GM21619 (cell line): ENCODE results near the gene P2RX7.
"Not testable (repeated sequence)": the region's sequence is repeated elsewhere in the genome, so short reads cannot be mapped to it uniquely, and the experiment has no call there.

Source experiments
- ATAC-seq: cut with Tn5 transposase; IDR thresholded peaks from one replicate; pipeline ENCODE4 v1.9.1; 2021; ENCODE audit not compliant: unreplicated experiment

P2RX7 gene

DNA sequence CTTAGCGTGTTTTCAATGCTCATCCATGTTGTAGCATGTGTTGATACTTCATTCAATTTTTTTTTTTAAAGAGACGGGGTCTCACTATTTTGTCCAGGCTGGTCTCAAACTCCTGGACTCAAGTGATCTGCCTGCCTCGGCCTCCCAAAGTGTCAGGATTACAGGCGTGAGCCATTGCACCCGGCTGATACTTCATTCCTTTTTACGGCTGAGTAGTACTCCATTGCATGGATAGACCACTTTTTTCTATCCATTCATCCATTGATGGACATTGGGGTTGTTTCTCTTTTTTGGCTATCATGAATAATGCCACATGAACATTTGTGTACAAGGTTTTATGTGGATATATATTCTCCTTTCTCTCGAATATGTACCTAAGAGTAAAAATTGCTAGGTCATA lies 1.2 kb downstream of the P2RX7 start:
- no peak for ATAC-seq

DNA sequence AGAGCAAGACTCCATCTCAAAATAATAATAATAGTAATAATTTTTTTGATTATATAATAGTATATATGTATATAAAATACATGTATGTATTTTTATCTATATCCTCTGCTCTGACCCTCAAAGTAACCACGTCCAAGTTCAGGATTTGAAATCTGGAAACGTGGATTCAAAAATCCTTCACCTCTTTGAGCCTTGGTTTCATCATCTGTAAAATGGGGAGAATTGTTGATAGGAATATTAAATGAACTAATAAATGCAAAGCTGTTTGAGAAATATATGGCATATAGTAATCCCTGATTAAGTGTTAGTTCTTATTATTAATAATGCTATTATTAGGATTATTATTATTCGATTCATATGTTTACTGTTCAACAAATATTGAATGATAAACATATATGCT lies 2.6 kb downstream of the P2RX7 start:
- no peak for ATAC-seq

DNA sequence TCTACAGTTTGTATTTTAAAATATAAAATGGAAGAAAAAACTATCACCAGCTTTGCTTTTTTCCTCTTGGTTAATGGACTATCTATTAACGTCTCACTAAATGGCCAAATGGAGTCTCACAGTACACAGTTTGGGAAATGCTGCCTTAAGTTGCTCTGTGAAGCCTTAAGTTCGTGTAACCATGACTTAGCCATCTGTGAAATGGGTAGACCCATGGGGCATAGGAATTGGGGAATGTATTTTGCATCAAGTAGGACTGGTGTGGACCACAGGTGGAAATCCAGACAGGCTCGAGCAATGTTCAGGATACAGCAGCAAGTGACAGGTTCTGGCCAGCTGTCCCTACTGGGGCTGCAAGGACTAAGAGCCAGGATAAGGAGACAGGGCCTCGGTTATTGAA lies 4.8 kb downstream of the P2RX7 start:
- no peak for ATAC-seq

DNA sequence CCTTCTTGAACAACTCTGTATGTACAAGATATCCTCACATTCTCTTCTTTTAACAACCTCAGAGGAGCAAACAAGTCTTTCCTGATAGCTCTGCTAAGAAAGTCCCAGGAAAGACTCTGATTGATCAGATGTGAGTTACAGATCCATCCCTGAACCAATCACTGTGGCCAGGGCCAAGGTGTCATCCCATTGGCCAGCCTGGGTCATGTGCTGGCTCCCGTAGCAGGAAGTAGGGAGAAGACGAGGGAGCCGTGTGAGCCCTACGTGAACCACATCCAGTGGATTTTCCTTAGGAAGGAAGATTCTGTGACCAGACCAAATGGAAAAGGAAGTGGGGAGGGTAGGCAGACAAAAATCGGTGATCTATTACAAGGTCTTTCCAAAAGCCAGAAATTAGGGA lies 5.6 kb downstream of the P2RX7 start:
- no peak for ATAC-seq

DNA sequence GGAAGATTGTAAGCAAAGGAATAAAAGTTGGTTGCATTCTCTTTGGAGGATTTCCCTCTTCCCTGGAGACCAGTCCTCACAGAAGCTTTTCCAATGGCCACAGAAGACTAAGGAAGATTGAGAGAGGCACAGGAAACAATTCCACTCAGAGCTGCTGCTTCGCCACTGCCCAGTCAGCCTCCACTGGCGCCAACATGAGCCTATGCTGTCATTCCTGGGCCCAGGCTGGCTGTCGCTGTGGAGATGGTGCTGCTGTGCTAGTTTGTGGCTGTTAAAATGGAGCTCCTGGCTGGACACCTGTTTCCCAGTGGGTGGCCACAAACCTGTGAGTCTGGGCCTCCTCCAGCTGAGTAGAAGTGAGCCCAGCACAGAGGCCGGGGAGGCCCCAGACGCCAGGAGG lies 6.6 kb downstream of the P2RX7 start:
- no peak for ATAC-seq

DNA sequence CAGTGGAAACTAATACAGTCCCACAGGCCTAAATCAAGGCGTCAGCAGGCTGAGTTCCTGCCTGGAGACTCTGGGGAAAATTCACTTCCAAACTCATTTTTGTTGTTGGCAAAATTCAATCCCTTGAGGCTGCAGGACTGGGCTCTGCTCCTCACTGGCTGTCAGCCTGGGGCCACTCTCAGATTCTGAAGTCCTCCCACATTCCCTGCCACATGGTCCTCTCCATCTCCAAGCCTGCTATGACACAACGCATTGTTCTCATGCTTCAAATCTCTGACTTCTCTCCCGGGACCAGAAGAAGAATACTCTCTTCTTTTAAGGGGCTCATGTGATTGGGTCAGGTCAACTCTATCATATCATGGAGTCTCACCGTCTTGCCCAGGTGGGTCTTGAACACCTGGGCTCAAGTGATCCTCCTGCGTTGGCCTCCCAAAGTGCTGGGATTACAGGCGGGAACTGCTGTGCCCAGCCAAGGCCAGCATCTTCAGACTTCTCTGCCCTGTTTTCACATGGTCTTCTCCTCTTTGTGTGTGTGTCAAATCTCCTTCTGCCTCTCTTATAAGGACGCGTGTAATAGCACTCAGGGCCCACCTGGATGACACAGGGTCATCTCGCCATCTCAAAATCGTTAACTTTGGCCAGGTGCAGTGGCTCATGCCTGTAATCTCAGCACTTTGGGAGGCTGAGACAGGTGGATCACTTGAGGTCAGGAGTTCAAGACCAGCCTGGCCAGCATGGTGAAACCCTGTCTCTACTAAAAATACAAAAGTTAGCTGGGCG lies 9.7 kb downstream of the P2RX7 start:
- no peak for ATAC-seq

DNA sequence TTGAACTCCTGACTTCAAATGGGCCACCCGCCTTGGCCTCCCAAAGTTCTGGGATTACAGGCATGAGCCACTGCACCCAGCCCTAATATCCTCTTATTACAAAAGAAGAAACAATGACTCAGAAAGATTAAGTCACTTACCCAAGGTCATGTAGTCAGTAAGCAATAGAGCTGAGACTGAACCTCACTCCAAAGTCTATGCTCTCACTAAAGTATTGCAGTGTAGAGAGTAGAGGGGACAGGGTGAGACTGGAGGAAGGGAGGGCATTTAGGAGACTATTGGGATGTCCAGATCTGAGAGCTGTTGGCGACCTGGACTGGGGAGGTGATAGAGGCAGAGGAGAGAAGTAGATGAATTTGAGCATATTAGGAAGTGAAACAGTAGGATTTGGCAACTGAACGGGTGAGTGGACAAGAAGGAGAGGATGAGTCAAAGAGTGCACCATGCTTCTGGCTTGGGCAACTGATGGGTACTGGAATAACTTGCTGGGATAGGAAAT lies 11.8 kb downstream of the P2RX7 start:
- no peak for ATAC-seq

DNA sequence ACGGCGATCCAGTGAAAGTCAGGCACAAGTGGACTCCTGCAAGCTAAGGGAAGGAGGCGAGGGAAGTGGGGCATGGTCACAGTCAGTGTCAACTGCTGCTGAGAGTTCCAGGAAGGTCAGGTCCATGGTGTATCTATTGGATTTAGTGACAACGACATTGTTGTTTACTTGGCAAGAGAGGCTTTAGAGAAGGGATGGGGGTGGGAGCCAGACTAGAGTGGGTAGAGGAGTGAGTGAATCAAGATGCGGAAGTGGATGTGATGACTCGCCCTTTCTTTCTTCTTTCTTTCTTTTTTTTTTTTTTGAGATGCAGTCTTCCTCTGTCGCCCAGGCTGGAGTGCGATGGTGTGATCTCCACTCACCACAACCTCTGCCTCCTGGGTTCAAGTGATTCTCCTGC lies 12.5 kb downstream of the P2RX7 start:
- ATAC-seq, result no peak

DNA sequence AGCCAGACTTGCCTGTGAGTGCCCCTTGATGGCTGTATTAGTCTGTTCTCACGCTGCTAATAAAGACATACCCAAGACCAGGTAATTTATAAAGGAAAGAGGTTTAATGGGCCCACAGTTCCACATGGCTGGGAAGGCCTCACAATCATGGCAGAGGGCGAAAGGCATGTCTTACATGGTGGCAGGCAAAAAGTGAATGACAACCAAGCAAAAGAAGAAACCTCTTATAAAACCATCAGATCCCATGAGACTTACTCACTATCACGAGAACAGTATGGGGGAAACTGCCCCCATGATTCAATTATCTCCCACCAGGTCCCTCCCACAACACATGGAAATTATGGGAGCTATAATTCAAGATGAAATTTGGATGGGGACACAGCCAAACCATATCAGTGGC lies 16.6 kb downstream of the P2RX7 start:
- ATAC-seq, result not testable (repeated sequence)

DNA sequence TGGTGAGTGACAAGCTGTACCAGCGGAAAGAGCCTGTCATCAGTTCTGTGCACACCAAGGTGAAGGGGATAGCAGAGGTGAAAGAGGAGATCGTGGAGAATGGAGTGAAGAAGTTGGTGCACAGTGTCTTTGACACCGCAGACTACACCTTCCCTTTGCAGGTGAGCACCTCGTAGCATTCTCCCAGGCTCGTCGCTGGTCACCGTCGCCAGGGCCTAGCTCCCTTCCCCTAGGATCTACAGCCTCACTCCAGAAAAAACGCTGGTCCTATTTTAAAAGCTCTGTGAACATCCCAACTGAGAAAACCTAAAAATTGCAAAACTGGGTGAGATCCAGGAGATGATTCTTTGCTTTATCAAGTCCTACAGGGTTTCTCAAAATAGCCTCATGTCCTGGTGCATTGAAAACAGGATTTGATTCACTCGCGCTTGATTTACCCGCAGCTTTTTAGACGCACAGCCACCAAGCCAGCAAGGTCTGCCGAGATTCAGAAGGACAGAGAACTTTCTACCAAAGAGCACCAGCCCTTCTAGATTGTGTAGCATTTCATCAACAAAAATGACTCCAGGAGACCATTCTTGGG lies 22.2 kb downstream of the P2RX7 start:
- no peak for ATAC-seq

DNA sequence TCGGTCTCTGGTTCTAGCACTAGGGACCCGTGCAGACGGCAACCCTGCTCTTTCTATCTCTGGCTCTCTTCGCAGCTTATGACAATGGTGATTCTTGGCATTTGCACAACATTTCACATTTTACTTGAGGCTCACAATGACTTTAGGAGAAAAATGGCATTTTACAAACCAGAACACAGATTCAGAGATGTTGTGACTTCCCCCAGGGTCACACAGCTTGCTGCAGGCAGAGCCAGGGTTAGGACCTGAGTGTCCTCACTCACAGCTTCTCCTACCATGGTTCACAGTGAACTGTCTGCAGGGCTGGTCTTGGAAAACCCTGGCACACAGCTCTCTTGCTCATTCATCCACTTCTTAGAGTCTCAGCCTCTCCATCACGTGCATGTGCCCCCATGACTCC lies 23.7 kb downstream of the P2RX7 start:
- ATAC-seq, result no peak

DNA sequence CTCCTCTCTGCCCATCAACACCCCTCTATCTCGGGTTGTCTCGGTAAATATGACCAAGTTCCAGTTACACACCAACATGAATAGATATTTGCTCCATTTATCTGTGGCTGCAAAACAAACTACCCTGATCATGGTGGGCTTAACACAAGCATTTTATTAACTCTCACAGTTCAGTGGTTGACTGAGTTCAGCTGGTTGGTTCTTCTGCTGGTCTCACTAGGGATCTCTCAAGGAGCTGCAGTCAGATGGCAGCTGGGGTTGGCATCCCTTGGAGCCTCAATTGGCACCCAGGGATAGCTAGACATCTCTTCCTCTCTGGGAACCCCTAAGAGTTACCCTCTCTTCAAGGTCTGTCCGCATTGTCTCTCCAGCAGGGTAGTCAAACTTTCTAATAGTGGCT lies 25.4 kb downstream of the P2RX7 start:
- no peak for ATAC-seq

DNA sequence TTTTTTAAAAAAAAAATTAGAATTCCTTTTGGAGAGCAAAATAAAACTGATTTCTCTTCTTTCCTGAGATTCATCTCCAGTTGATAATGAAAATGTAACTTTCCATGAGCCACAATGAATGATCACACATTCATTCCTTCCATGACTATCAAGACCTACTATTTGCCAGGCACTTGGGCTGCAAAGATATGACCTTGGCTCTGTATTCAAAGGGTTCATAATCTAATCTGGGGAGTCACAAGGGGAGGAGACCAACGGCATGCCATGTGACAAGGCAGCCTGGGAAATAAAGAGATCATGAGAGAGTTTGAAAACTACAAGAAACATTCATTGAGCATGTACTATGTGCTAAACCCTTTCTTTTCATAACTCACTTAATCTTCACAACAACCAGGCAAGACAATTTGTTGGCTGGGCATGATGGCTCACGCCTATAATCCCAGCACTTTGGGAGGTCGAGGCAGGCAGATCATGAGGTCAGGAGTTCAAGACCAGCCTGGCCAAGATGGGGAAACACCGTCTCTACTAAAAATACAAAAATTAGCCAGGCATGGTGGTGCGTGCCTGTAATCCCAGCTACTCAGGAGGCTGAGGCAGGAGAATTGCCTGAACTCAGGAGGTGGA lies 26.2 kb downstream of the P2RX7 start:
- ATAC-seq, result not testable (repeated sequence)

DNA sequence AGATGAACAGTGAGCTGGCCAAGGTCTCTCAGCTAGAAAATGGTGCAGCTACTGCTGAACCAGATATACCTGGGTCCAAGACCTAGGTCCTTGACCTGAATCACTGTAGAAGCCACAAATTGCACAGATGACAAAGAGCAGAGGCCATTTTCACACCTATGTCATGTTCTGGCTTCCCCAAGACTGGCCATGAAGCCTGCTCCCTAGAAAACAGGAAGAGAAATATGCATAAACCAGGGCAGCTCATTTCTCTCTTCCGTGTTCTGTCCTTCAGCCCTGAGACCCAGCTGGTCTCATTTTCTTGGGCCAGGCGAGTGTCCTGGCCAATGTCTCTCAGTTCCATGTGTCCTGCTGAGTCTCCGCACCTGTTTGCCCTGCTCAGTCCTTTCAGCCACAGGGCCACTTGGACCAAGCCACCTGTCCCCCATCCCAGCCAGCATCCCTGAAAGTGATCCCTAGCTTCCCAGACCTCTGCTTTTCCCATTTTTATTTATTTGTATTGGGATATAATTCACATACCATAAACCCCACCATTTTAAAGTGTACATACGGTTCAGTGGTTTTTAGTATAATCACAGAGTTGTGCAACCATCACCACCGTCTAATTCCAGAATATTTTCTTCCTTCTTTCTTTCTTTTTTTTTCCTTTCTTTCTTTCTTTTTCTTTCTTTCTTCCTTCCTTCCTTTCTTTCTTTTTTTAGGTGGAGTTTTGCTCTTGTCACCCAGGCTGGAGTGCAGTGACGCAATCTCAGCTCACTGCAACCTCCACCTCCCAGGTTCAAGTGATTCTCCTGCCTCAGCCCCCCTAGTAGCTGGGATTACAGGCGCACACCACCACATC lies 27.0 kb downstream of the P2RX7 start:
- no peak for ATAC-seq

DNA sequence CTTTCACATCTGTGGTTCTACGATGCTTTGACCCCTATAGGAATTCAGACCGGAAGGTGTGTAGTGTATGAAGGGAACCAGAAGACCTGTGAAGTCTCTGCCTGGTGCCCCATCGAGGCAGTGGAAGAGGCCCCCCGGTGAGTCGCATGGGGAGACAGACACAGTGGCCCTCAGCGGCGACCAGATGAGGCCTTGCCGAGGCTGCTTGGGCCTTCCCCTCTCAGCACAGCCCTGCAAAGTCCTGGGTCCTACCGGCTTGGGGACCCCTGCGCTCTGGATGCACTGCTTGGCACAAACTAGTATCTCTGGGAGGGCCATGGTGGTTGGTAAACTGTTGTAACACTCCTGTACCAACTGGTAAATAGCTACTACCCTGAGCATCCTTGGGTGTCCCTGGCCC lies 29.7 kb downstream of the P2RX7 start:
- ATAC-seq, result no peak

DNA sequence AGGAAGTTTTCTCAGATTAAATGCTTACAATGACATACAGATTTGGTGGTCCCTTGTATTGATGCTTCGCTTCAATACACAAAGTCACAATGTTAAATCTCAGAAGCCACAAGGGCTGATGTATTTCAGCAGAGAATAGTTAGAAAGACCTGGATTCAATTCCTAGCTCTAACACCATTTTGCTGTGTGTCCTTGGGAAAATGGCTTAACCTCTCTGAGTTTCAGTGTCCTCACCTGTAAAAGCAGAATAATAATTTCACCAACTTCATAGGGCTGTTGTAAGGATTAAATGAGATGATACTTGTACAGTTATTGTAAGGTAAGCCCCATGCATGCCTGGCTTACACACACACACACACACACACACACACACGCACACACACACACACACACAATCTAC lies 30.3 kb downstream of the P2RX7 start:
- no peak for ATAC-seq

DNA sequence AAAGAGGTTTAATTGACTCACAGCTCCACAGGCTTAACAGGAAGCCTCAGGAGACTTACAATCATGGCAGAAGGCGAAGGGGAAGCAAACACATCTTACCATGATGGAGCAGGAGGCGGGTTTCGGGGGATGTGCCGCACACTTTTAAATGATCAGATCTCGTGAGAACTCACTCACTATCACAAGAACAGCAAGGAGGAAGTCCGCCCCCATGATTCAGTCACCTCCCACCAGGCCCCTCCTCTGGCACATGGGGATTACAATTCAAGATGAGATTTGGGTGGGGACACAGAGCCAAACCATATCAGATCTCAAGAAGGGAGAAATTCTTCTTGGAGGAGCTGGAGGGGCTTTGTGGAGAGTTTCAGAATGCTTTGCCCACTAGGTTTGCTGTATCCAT lies 32.2 kb downstream of the P2RX7 start:
- ATAC-seq, result not testable (repeated sequence)

DNA sequence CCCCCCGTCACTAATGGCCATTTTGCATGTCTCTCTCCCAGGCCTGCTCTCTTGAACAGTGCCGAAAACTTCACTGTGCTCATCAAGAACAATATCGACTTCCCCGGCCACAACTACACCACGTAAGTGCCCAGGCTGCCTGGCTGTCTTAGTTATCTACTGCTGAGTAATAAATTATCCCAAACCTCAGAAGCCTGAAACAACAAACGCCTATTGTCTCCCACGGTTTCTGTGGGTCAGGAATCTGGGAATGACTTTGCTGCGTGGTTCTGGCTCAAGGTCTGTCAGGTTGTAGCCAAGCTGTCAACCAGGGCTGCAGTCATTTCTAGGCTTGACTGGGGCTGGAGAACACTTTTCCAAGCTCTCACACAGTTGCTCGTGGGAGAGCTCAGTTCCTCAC lies 32.6 kb downstream of the P2RX7 start:
- ATAC-seq, result no peak

DNA sequence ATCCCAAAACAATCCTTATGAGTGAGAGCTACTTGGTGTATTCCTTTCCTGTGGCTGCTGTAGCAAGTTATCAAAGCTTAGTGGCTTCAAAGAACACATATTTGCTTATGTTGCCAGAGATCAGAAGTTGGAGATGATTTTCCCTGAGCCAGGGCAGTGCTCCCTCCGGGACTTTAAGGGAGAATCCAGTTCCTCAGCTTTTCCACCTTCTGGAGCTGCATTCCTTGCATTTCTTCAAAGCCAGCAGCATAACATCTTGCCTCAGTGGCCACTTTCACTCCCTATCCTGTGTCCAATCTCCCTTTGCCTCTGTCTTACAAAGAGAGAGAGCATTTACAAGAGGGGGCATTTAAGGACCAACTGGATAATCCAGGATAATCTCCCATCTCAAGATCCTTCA lies 33.7 kb downstream of the P2RX7 start:
- ATAC-seq, result no peak

DNA sequence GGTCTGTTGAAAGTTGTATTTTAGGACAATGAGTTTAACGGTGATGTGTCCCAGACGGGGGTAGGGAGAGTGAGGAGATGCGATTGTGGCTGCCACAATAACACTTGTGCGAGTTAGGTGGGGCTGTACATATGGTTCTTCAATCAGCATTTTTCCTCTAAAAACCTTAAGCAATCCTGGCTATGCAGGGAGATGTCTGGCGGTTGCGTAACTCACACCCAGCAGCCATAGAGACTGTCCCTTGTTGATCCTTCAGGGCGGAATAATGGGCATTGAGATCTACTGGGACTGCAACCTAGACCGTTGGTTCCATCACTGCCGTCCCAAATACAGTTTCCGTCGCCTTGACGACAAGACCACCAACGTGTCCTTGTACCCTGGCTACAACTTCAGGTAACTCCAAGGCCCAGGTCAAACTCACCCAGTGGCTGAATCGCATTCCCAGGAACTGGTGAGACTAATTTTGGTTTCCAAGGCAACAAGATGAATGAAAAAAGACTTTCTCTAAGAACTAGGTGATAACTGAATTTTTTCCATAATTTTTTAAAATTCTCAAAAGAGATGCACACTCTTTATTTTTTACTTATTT lies 34.6 kb downstream of the P2RX7 start:
- no peak for ATAC-seq

DNA sequence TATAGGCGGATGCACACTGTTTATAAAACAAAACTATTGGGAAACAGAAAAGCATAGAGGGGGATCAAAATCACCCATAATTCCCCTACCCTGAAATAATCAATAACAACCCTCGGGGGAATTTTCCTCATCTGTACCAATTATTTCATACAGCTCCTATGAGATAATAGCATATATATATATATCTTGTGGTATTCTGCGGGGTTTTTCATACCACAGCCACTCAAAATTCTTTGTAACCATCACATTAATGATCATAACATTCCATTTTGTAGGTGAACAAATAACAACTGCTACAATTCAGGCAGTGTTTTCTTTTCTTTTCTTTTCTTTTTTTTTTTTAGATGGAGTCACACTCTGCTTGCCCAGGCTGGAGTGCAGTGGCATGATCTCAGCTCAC lies 35.3 kb downstream of the P2RX7 start:
- no peak for ATAC-seq
